Measurements from ENCODE around the gene MPPE1.

- TF ChIP-seq CTCF (IDR thresholded peaks at IDR 0.05) (no peak), POLR2A (IDR thresholded peaks at IDR 0.05) (no peak), EP300 (IDR thresholded peaks at IDR 0.05) (no peak)
These were observed 67.6 kb downstream of the MPPE1 start for GRCh38 chr18:11840493-11840892.

Data from upper lobe of left lung (tissue), 4 donors.